HCT116 (cell line): ENCODE results near the gene DLEC1. TPM values are rescaled to one million over a fixed set of nuclear protein-coding genes. Genes with fewer than 3 reads are reported as not detected.

Source experiments
- ATAC-seq: fragments of 200-7000 bp; cut with Tn5 transposase; 2 replicates; pipeline ENCODE4 v1.9.1; 2020; ENCODE audit warnings: mild to moderate bottlenecking, moderate library complexity
- BruUV-seq: library from RNA; stranded (reverse); fragments of 400-500 nt; replicated peaks from 2 replicates; lab custom pipeline; 2021; lab: Mats Ljungman, UMichigan
- CTCF ChIA-PET: fragments of 300-600 bp; sonication (Branson Sonifier 250); formaldehyde crosslinking; loops from one replicate; lab custom pipeline; 2021; ENCODE audit warnings: antibody characterized with exemption; lab: Charles Lee
- POLR2A ChIA-PET: fragments of 300-600, 350-600 bp; sonication (Branson Sonifier 250); formaldehyde crosslinking; loops from one replicate; lab custom pipeline; 2021; ENCODE audit warnings: antibody characterized with exemption; lab: Charles Lee
- RAD21 ChIA-PET, 2 experiments: fragments of 300-600 bp; sonication (Branson Sonifier 250); formaldehyde crosslinking; loops; one replicate each; lab custom pipeline; 2023; ENCODE audit warnings: low total read pairs in 2 of 2; ENCODE audit not compliant: uncharacterized antibody in 2 of 2, unreplicated experiment in 2 of 2, low non-redundant PET in 1 of 2; lab: Charles Lee
- DNase-seq: peaks from one replicate; pipeline ENCODE4 v3.0.0-alpha.2; 2010; ENCODE audit warnings: low read depth, low spot score
- H2AFZ ChIP-seq: fragments of 200-600 bp; shearing (Covaris generic), sonication (generic); 2 replicates; pipeline ENCODE4 v1.6.1; 2017; ENCODE audit warnings: low read depth, mixed run types, mixed read lengths, antibody characterized with exemption, low read length; ENCODE audit not compliant: poor library complexity, severe bottlenecking
- H3K27ac ChIP-seq: 2 replicates; pipeline ENCODE4 v1.5.1; 2012; ENCODE audit warnings: low read depth, low read length
- H3K27me3 ChIP-seq: fragments of 200-600 bp; sonication (generic); 2 replicates; pipeline ENCODE4 v1.6.1; 2016; ENCODE audit warnings: mixed run types, low read length, mixed read lengths; ENCODE audit not compliant: insufficient read depth
- H3K36me3 ChIP-seq, 2 experiments: fragments of 200-500 bp in 1 of 2; fragments of 200-600 bp in 1 of 2; sonication (Bioruptor generic) in 1 of 2; sonication (generic) in 1 of 2; 2 replicates each; pipeline versions ENCODE4 v1.5.1 to v1.6.1; 2014 to 2016; ENCODE audit warnings: low read length in 2 of 2, inconsistent platforms in 1 of 2, mixed read lengths in 1 of 2, mixed run types in 1 of 2; ENCODE audit not compliant: insufficient read depth in 2 of 2, control insufficient read depth in 1 of 2
- H3K4me1 ChIP-seq, 2 experiments: fragments of 200-600 bp in 1 of 2; sonication (generic) in 1 of 2; 2 replicates each; pipeline versions ENCODE4 v1.5.1 to v1.6.1; 2012 to 2017; ENCODE audit warnings: low read length in 2 of 2, inconsistent platforms in 1 of 2, mild to moderate bottlenecking in 1 of 2, mixed read lengths in 1 of 2, mixed run types in 1 of 2, moderate library complexity in 1 of 2; ENCODE audit not compliant: insufficient read depth in 2 of 2, control insufficient read depth in 1 of 2
- H3K4me2 ChIP-seq: fragments of 200-600 bp; sonication (generic); 2 replicates; pipeline ENCODE4 v1.6.1; 2017; ENCODE audit warnings: mixed run types, low read length, mixed read lengths
- H3K4me3 ChIP-seq, 2 experiments: fragments of 200-600 bp in 1 of 2; sonication (generic) in 1 of 2; replicated peaks in 1 of 2; 2 replicates each; pipeline ENCODE4 v1.5.1; 2011 to 2016; ENCODE audit warnings: low read length in 2 of 2, control low read depth in 1 of 2, low read depth in 1 of 2, mild to moderate bottlenecking in 1 of 2, mixed read lengths in 1 of 2, mixed run types in 1 of 2
- H3K79me2 ChIP-seq: fragments of 200-600 bp; sonication (generic); 2 replicates; pipeline ENCODE4 v1.6.1; 2017; ENCODE audit warnings: mild to moderate bottlenecking, mixed run types, low read length, moderate library complexity, mixed read lengths; ENCODE audit not compliant: insufficient read depth
- H3K9ac ChIP-seq: fragments of 200-600 bp; sonication (generic); 2 replicates; pipeline ENCODE4 v1.6.1; 2016; ENCODE audit warnings: low read length, mixed read lengths
- H3K9me2 ChIP-seq: fragments of 200-600 bp; sonication (generic), shearing (Covaris generic); 2 replicates; pipeline ENCODE4 v1.6.1; 2017; ENCODE audit warnings: mixed run types, mild to moderate bottlenecking, moderate library complexity; ENCODE audit not compliant: insufficient read depth
- H3K9me3 ChIP-seq, 2 experiments: fragments of 200-500 bp in 1 of 2; fragments of 200-600 bp in 1 of 2; sonication (Bioruptor generic) in 1 of 2; sonication (generic) in 1 of 2; 2 replicates each; pipeline ENCODE4 v1.6.1; 2014 to 2017; ENCODE audit warnings: low read length in 2 of 2, mixed read lengths in 2 of 2, inconsistent platforms in 1 of 2, low read depth in 1 of 2, mild to moderate bottlenecking in 1 of 2, mixed run types in 1 of 2, moderate library complexity in 1 of 2; ENCODE audit not compliant: control insufficient read depth in 1 of 2, insufficient read depth in 1 of 2
- H4K20me1 ChIP-seq: fragments of 200-600 bp; sonication (generic), shearing (Covaris generic); 2 replicates; pipeline ENCODE4 v1.6.1; 2017; ENCODE audit warnings: mixed run types, mild to moderate bottlenecking, moderate library complexity; ENCODE audit not compliant: insufficient read depth
- CBX3 ChIP-seq: IDR thresholded peaks from 2 replicates; pipeline ENCODE4 v1.6.1; 2012; ENCODE audit warnings: low read depth
- CTCF ChIP-seq, 3 experiments: fragments of 200-600 bp in 1 of 3; sonication (generic) in 1 of 3; IDR thresholded peaks in 2 of 3; conservative IDR thresholded peaks in 1 of 3; 2 replicates each; pipeline ENCODE4 v1.5.1; 2012 to 2017; ENCODE audit warnings: low read depth in 2 of 3, low read length in 2 of 3, antibody characterized with exemption in 1 of 3, borderline replicate concordance in 1 of 3, control low read depth in 1 of 3, mild to moderate bottlenecking in 1 of 3, mixed read lengths in 1 of 3, mixed run types in 1 of 3, moderate library complexity in 1 of 3; ENCODE audit not compliant: insufficient read depth in 1 of 3
- EGR1 ChIP-seq: IDR thresholded peaks from 2 replicates; pipeline ENCODE4 v1.6.1; 2012; ENCODE audit warnings: low read depth
- EZH2 ChIP-seq: fragments of 200-600 bp; sonication (generic); IDR thresholded peaks from 2 replicates; pipeline ENCODE4 v1.6.1; 2017; ENCODE audit warnings: antibody characterized with exemption, mixed run types
- EZH2phosphoT487 ChIP-seq: fragments of 200-600 bp; IDR thresholded peaks from 2 replicates; pipeline ENCODE4 v1.6.1; 2018; ENCODE audit warnings: antibody characterized with exemption, borderline replicate concordance
- RAD21 ChIP-seq: IDR thresholded peaks from 2 replicates; pipeline ENCODE4 v1.6.1; 2012; ENCODE audit warnings: low read depth, mild to moderate bottlenecking
- REST ChIP-seq: IDR thresholded peaks from 2 replicates; pipeline ENCODE4 v1.6.1; 2012; ENCODE audit warnings: low read depth
- SP1 ChIP-seq: IDR thresholded peaks from 2 replicates; pipeline ENCODE4 v1.6.1; 2012; ENCODE audit warnings: low read depth
- SRF ChIP-seq: IDR thresholded peaks from 2 replicates; pipeline ENCODE4 v1.6.1; 2012; ENCODE audit warnings: low read depth
- ZFX ChIP-seq: fragments of 450-650 bp; IDR thresholded peaks from 2 replicates; pipeline ENCODE4 v1.6.1; 2017
- intact Hi-C: fragments of 100-400 bp; cut with micrococcal nuclease; formaldehyde crosslinking; loops from 2 replicates; pipeline ENCODE4 v1.10.0; 2022
- total RNA-seq: library from RNA; stranded (reverse); gene quantifications from one replicate; pipeline ENCODE4 v1.2.1, GENCODE V29; 2021; ENCODE audit not compliant: unreplicated experiment
- TF ChIP-seq, protein P1 (sequence below): IDR thresholded peaks from 2 replicates; pipeline ENCODE4 v1.6.1; 2011; ENCODE audit warnings: mild to moderate bottlenecking, low read length, moderate library complexity; ENCODE audit not compliant: insufficient replicate concordance; ENCODE audit errors: extremely low read depth

The DLEC1 gene
- total RNA-seq, 1 experiment from 2014 or later = 0.61 TPM

DNA sequence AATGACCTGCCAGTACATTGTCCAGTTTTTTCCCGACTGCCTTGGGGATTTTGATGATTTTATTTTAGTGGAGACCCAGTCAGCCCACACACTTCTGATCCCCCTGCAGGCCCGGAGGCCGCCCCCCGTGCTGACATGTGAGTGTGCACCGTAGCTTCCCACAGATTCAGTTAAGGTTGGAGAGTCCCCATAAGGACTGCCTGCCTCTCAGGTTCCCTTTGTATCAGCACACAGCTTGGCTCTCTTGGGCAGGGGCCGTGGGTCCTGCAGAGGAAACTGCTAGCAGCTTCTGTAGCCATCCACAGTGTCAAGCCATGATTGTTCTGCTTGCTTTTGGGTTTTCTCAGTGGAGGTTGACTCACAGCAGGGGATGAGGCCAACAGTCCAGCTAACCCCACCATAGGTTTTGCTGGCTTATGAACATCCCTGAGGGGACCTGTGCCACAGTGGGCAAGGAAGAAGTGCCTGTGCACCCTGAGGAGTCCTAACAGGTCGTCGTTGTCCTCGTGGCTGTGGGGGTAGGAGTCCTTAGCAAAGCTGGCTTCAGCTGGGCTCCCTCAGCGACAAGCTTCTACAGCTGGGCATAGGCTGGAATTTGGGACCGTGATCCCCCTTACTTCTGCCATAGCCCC, 46.4 kb downstream of the DLEC1 start:
- no peak overlapping the region for H3K9ac ChIP-seq
- TF ChIP-seq EZH2phosphoT487 = no peak
- no peak for TF ChIP-seq SP1
- TF ChIP-seq, protein P1, sequence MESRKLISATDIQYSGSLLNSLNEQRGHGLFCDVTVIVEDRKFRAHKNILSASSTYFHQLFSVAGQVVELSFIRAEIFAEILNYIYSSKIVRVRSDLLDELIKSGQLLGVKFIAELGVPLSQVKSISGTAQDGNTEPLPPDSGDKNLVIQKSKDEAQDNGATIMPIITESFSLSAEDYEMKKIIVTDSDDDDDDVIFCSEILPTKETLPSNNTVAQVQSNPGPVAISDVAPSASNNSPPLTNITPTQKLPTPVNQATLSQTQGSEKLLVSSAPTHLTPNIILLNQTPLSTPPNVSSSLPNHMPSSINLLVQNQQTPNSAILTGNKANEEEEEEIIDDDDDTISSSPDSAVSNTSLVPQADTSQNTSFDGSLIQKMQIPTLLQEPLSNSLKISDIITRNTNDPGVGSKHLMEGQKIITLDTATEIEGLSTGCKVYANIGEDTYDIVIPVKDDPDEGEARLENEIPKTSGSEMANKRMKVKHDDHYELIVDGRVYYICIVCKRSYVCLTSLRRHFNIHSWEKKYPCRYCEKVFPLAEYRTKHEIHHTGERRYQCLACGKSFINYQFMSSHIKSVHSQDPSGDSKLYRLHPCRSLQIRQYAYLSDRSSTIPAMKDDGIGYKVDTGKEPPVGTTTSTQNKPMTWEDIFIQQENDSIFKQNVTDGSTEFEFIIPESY = no peak
- no peak for TF ChIP-seq EGR1
- TF ChIP-seq CTCF (IDR thresholded peaks at IDR 0.05 in 2 of 3, conservative IDR thresholded peaks at IDR 0.05 in 1 of 3; ENCODE audit: borderline replicate concordance in 1 of 3, insufficient read depth in 1 of 3, low read depth in 2 of 3, low read length in 2 of 3) = no peak
- no peak for TF ChIP-seq CBX3
- no peak for TF ChIP-seq RAD21
- no peak for TF ChIP-seq ZFX
- TF ChIP-seq SRF = no peak
- TF ChIP-seq REST = no peak
- no peak for TF ChIP-seq EZH2
- no peak overlapping the region for H2AFZ ChIP-seq
- H3K27me3 ChIP-seq = no peaks in the 10 kb centered on the region
- intact Hi-C loops = no loop called here
- no peak overlapping the region for H3K27ac ChIP-seq
- no peaks in the 10 kb centered on the region for H3K79me2 ChIP-seq
- peak; percentile 35 for ATAC-seq
- ChIA-PET POLR2A (no interaction called here), CTCF (no interaction called here), RAD21 (interaction anchor here in 1 of 2 experiments (0.5 kb wide), 1 partner anchor 46 kb away, joined by 3 read pairs; no protein-coding TSS in a partner anchor)
- H3K4me2 ChIP-seq = no peak overlapping the region
- no peaks in the 10 kb centered on the region for H3K9me2 ChIP-seq
- H3K4me1 ChIP-seq = no peaks in the 10 kb centered on the region
- DNase-seq = no peak
- no peaks in the 10 kb centered on the region for H3K36me3 ChIP-seq
- no peaks in the 10 kb centered on the region for H4K20me1 ChIP-seq
- no peak overlapping the region for H3K4me3 ChIP-seq
- BruUV-seq = no TSS peak
- H3K9me3 ChIP-seq = peaks cover 0 to 6% of the 10 kb centered on the region in 2 experiments; a peak in 1 of 4 replicates
